IPS-NIHi7 (cell line): Measurements from ENCODE around the gene SAMD4A.

Experiments used
- DNase-seq: peaks from one replicate; pipeline ENCODE4 v3.0.0; 2012; ENCODE audit warnings: mixed read lengths; ENCODE audit errors: extremely low spot score

SAMD4A gene

GRCh38 chr14:54777395-54777794, 210.5 kb downstream of the SAMD4A start:
- DNase-seq, result no peak

- DNase-seq, result no peak
Observed at GRCh38 chr14:54778618-54779345, 211.9 kb downstream of the SAMD4A start.

- no peak for DNase-seq
Observed at GRCh38 chr14:54781080-54781479, 214.2 kb downstream of the SAMD4A start.

- no peak for DNase-seq
Observed at GRCh38 chr14:54781961-54782750, 215.2 kb downstream of the SAMD4A start.

- DNase-seq, result peak; percentile 54
Observed at GRCh38 chr14:54782751-54783659, 216.1 kb downstream of the SAMD4A start.

GRCh38 chr14:54783660-54784015, 216.7 kb downstream of the SAMD4A start:
- no peak for DNase-seq

GRCh38 chr14:54784060-54784459, 217.1 kb downstream of the SAMD4A start:
- DNase-seq, result no peak

- DNase-seq, result no peak
Observed at GRCh38 chr14:54784657-54785056, 217.7 kb downstream of the SAMD4A start.

GRCh38 chr14:54785136-54785777, 218.3 kb downstream of the SAMD4A start:
- DNase-seq, result no peak

GRCh38 chr14:54785778-54786770, 219.1 kb downstream of the SAMD4A start:
- DNase-seq, result no peak

- no peak for DNase-seq
Observed at GRCh38 chr14:54786838-54787237, 219.9 kb downstream of the SAMD4A start.

- DNase-seq, result no peak
Observed at GRCh38 chr14:54787261-54787660, 220.3 kb downstream of the SAMD4A start.

- DNase-seq, result no peak
Observed at GRCh38 chr14:54788701-54789100, 221.8 kb downstream of the SAMD4A start.

GRCh38 chr14:54789166-54789565, 222.2 kb downstream of the SAMD4A start:
- DNase-seq, result no peak

- no peak for DNase-seq
Observed at GRCh38 chr14:54789781-54790480, 223.0 kb downstream of the SAMD4A start.

GRCh38 chr14:54791001-54791400, 224.1 kb downstream of the SAMD4A start:
- no peak for DNase-seq

GRCh38 chr14:54792288-54792687, 225.4 kb downstream of the SAMD4A start:
- no peak for DNase-seq

- DNase-seq, result no peak
Observed at GRCh38 chr14:54794159-54794558, 227.2 kb downstream of the SAMD4A start.

GRCh38 chr14:54794796-54795195, 227.9 kb downstream of the SAMD4A start:
- DNase-seq, result no peak

GRCh38 chr14:54796961-54797360, 230.0 kb downstream of the SAMD4A start:
- DNase-seq, result no peak
